ENCODE data around the gene CNOT4.

Gene CNOT4

GRCh38 chr7:135382173-135382572 lies 127.7 kb downstream of the CNOT4 start:
- no peaks in the 10 kb centered on the region for H3K36me3 ChIP-seq (replicated peaks; ENCODE audit: low read depth, low read length)
- no peaks in the 10 kb centered on the region for H3K9me3 ChIP-seq (ENCODE audit: insufficient read depth, low read length)
- no peaks in the 10 kb centered on the region for H3K4me1 ChIP-seq (ENCODE audit: low read length)
- TF ChIP-seq EZH2phosphoT487 (IDR thresholded peaks at IDR 0.05; ENCODE audit: low read depth) = no peak
- no peak overlapping the region for H3K4me2 ChIP-seq (ENCODE audit: low read length)
- H3K4me3 ChIP-seq (ENCODE audit: low read length) = no peak overlapping the region
- H3K9ac ChIP-seq (ENCODE audit: low read length) = no peak overlapping the region
- H2AFZ ChIP-seq (ENCODE audit: low read depth, low read length) = no peak overlapping the region
- H3K79me2 ChIP-seq (ENCODE audit: low read length) = no peaks in the 10 kb centered on the region
- H3K27me3 ChIP-seq (ENCODE audit: low read depth, low read length) = no peaks in the 10 kb centered on the region
- H3K27ac ChIP-seq (ENCODE audit: low read length) = no peak overlapping the region
- no peaks in the 10 kb centered on the region for H4K20me1 ChIP-seq (ENCODE audit: insufficient read depth, low read length)

DNA sequence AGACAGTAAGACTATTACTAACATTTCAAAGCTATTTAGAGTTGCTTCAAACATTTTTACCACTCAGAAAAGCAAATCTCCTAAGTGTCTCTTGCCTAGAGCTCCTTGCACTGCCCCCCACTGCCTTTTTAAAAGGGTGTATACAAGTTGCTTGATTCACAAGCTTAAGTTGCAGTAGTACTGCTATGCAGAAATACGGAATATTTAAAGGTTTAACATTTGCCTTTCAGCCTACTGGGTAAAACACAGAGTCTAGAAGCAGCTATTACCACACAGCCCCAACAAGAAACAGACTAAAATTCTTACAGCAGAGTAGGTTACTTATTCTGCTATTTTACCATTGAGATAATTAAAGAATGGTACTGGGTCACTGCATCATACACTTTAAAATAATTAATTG lies 128.5 kb downstream of the CNOT4 start:
- Histone ChIP-seq H3K4me2 (ENCODE audit: low read length) (no peak overlapping the region), H3K9ac (ENCODE audit: low read length) (no peak overlapping the region)

GRCh38 chr7:135380351-135380750 lies 129.6 kb downstream of the CNOT4 start:
- Histone ChIP-seq H3K27ac (ENCODE audit: low read length) (no peak overlapping the region), H3K27me3 (ENCODE audit: low read depth, low read length) (no peaks in the 10 kb centered on the region), H3K36me3 (replicated peaks; ENCODE audit: low read depth, low read length) (no peaks in the 10 kb centered on the region), H3K9me3 (ENCODE audit: insufficient read depth, low read length) (no peaks in the 10 kb centered on the region), H4K20me1 (ENCODE audit: insufficient read depth, low read length) (no peaks in the 10 kb centered on the region), H2AFZ (ENCODE audit: low read depth, low read length) (no peak overlapping the region), H3K9ac (ENCODE audit: low read length) (no peak overlapping the region), H3K79me2 (ENCODE audit: low read length) (no peaks in the 10 kb centered on the region), H3K4me2 (ENCODE audit: low read length) (no peak overlapping the region), H3K4me3 (ENCODE audit: low read length) (no peak overlapping the region), H3K4me1 (ENCODE audit: low read length) (no peaks in the 10 kb centered on the region)
- no peak for TF ChIP-seq EZH2phosphoT487 (IDR thresholded peaks at IDR 0.05; ENCODE audit: low read depth)
- TF ChIP-seq CTCF (IDR thresholded peaks at IDR 0.05; ENCODE audit: low read depth, low read length) = no peak

More for the DNA sequence above, 128.5 kb downstream of the CNOT4 start:
- no peaks in the 10 kb centered on the region for H3K9me3 ChIP-seq (ENCODE audit: insufficient read depth, low read length)
- H3K27me3 ChIP-seq (ENCODE audit: low read depth, low read length) = no peaks in the 10 kb centered on the region
- TF ChIP-seq CTCF (IDR thresholded peaks at IDR 0.05; ENCODE audit: low read depth, low read length) (no peak), EZH2phosphoT487 (IDR thresholded peaks at IDR 0.05; ENCODE audit: low read depth) (no peak)
- H3K36me3 ChIP-seq (replicated peaks; ENCODE audit: low read depth, low read length) = no peaks in the 10 kb centered on the region
- H2AFZ ChIP-seq (ENCODE audit: low read depth, low read length) = no peak overlapping the region
- no peaks in the 10 kb centered on the region for H3K4me1 ChIP-seq (ENCODE audit: low read length)
- H3K4me3 ChIP-seq (ENCODE audit: low read length) = no peak overlapping the region
- H4K20me1 ChIP-seq (ENCODE audit: insufficient read depth, low read length) = no peaks in the 10 kb centered on the region
- H3K27ac ChIP-seq (ENCODE audit: low read length) = no peak overlapping the region
- no peaks in the 10 kb centered on the region for H3K79me2 ChIP-seq (ENCODE audit: low read length)

DNA sequence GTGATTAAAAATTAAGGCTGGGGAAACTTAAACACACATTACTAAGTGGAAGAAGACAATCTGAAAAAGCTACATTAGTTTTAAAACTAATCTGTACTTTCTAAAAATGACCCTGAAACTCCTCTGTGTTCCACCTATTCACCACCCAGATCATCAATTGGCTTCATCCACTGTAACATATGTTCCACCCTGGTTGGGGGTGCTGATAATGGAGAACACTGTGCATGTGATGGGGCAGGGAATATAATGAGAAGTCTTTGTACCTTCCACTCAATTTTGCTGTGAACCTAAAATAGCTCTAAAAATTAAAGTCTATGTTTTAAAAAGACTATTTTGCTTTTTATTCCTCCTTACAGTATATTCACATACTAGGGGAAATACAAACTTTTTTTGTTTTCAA lies 132.7 kb downstream of the CNOT4 start:
- no peaks in the 10 kb centered on the region for H3K36me3 ChIP-seq (replicated peaks; ENCODE audit: low read depth, low read length)
- H4K20me1 ChIP-seq (ENCODE audit: insufficient read depth, low read length) = no peaks in the 10 kb centered on the region
- H2AFZ ChIP-seq (ENCODE audit: low read depth, low read length) = no peak overlapping the region
- no peaks in the 10 kb centered on the region for H3K9me3 ChIP-seq (ENCODE audit: insufficient read depth, low read length)
- H3K4me3 ChIP-seq (ENCODE audit: low read length) = no peak overlapping the region
- no peak overlapping the region for H3K27ac ChIP-seq (ENCODE audit: low read length)
- H3K4me2 ChIP-seq (ENCODE audit: low read length) = no peak overlapping the region
- H3K4me1 ChIP-seq (ENCODE audit: low read length) = no peaks in the 10 kb centered on the region
- no peaks in the 10 kb centered on the region for H3K79me2 ChIP-seq (ENCODE audit: low read length)
- TF ChIP-seq EZH2phosphoT487 (IDR thresholded peaks at IDR 0.05; ENCODE audit: low read depth) (no peak), CTCF (IDR thresholded peaks at IDR 0.05; ENCODE audit: low read depth, low read length) (no peak)
- no peak overlapping the region for H3K9ac ChIP-seq (ENCODE audit: low read length)
- no peaks in the 10 kb centered on the region for H3K27me3 ChIP-seq (ENCODE audit: low read depth, low read length)
